CMK (cell line): ENCODE measurements around the gene GALNS.
"Not testable (repeated sequence)": the region's sequence is repeated elsewhere in the genome, so short reads cannot be mapped to it uniquely, and the experiment has no call there.

Source experiments
- DNase-seq: peaks from one replicate; pipeline ENCODE4 v3.0.0-alpha.2; 2010; ENCODE audit warnings: low read depth

Gene GALNS, protein sequence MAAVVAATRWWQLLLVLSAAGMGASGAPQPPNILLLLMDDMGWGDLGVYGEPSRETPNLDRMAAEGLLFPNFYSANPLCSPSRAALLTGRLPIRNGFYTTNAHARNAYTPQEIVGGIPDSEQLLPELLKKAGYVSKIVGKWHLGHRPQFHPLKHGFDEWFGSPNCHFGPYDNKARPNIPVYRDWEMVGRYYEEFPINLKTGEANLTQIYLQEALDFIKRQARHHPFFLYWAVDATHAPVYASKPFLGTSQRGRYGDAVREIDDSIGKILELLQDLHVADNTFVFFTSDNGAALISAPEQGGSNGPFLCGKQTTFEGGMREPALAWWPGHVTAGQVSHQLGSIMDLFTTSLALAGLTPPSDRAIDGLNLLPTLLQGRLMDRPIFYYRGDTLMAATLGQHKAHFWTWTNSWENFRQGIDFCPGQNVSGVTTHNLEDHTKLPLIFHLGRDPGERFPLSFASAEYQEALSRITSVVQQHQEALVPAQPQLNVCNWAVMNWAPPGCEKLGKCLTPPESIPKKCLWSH

DNA sequence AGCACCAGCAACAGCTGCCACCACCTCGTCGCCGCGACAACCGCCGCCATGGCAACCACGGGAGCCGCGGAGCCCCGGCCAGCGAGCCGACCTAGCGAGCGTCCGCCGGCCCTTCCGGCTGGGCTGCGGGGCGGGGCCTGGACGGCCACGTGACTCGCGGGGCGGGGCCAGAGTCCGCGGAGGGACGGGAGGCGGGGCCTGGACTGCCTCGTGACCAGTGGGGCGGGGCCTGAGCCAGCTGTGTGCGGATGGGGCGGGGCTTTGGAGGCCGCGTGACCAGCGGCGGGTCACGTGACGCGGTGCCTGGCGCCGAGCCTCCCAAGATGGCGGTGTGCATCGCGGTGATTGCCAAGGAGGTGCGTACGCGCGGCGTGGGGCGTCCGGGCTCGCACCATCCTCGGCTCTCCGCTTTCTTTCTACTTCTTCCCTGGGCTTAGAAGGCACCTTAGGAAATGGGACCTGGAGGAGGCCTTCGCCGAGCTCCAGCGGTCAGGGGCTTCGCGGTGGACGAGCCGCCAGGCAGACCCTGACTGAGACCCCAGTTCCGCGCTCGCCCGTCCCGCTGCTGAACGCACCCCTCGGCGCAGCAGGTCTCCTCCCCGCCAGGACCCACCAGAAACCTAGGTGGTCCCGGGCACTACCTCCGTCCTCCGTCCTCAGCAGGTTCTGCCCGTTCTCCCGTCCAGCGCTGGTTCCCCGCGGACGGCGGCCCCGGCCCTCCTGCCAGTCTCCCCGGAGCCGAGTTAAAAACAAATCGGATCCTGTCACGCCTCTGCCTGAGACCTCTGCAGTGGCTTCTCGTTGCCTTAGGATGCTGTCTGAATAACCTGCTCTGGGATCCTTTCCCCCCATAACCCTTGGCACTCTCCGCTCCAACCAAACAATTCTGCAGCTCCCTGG lies at the start of gene GALNS, which contains the start of gene TRAPPC2L:
GALNS (minus strand) TSS at position 120 of the 900 bp plus-strand sequence; CDS start at position 50, 70 bp downstream.
TRAPPC2L (plus strand) TSS at position 300 of the 900 bp plus-strand sequence; CDS start at position 324, 24 bp downstream.
- peak; percentile 85 for DNase-seq

DNA sequence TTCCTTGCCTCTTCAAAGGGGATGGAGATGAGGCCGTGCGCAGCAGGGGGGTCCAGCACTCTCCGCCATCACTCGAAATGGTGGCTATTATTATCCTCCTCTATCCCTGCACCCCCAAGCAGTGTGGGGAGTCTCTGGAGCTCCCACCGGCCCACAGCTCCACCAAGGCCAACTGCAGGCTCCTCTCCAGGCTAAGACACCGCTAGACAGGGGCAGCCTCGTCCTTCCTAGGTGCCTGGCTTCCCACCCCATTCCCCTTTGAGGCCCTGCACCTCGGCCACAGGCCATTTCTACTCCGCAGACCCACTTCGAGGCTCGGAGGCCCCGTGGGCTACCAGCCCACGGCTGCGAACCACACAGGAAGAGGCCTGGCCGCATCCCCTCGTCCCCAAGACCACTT lies 49.3 kb upstream of the GALNS start:
- no peak for DNase-seq

DNA sequence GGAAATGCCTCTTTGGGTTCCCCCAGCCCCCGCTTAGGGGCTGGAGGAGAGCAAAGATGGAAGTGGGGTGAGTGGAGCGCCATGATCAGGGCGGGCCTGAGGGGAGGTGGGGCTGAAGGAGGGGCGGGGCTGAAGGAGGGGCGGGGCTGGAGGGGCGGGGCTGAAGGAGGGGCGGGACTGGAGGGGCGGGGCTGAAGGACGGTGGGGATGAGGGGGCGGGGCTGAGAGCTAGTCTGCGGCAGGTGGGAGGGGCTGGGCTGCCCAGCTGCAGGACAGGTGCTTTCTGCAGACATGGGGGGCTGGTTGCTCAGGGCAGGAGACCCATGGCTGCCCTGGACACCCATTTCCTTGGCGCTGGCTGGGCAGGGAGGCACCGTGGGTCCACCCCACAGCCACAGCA lies 48.8 kb upstream of the GALNS start:
- DNase-seq: no peak

DNA sequence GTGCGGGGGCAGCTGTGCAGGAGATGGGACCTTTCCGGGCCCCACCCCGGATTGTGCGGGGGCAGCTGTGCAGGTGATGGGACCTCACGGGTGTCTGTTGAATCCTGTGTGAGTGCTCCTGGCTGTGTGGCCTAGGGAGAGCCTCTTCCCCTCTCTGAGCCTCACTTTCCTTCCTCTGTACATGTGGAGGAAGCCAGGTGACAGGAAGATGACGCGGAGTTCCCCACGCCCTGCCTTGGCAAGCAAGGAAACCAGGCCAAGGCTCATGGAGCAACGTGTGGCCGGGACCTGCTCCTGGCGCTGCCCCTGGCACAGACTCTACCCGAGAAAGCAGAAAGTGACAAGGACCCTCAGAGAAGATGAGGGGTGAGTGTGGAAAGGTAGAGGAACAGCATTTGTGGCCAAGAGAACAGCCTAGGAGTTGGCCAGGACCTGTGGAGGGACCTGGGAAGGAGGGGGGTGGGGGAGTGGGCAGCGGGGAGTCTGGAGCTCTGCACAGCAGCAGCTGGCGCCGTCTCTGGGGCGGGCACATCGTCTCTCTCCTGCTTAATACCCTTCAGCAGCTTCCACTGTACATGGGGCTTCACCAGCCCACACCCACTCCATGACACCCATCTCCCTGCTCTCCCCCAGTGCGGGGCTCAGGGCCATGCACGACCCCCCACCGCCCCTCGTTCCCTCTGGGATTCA lies 48.1 kb upstream of the GALNS start:
- DNase-seq: no peak

DNA sequence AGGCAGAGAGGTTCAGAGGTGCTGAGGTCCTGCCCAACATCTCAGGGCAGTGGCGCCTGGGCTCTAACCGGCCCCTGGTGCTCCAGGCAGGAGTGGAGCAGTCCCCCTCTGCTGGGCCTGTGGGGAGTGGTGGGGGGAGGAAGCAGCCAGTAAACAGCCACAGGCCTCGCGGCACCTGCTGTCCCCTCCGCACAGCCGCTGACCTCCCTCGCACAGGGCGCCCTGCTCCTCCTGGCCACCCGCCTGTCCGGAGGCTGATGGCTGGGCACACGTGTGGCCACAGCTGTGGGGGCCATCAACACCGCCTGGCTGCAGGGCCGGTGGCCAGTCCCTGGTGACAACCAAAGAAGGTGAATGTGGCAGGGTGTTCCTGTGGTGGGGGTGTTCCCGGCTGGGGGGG lies 46.5 kb upstream of the GALNS start:
- no peak for DNase-seq

DNA sequence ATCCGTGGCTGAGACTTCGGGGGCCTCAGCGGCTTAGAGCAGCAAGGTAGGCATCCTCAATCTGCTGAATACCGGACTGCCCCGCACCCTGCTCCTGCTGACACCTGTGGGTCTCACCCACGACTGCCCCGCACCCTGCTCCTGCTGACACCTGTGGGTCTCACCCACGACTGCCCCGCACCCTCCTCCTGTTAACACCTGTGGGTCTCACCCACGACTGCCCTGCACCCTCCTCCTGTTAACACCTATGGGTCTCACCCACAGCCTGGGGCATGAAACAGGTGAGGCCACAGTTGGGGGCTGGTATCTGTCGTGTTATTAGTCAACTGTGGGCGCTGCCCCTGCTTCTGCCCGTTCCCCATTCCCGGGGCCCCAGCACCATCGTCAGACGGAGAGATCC lies 46.0 kb upstream of the GALNS start:
- DNase-seq: no peak

DNA sequence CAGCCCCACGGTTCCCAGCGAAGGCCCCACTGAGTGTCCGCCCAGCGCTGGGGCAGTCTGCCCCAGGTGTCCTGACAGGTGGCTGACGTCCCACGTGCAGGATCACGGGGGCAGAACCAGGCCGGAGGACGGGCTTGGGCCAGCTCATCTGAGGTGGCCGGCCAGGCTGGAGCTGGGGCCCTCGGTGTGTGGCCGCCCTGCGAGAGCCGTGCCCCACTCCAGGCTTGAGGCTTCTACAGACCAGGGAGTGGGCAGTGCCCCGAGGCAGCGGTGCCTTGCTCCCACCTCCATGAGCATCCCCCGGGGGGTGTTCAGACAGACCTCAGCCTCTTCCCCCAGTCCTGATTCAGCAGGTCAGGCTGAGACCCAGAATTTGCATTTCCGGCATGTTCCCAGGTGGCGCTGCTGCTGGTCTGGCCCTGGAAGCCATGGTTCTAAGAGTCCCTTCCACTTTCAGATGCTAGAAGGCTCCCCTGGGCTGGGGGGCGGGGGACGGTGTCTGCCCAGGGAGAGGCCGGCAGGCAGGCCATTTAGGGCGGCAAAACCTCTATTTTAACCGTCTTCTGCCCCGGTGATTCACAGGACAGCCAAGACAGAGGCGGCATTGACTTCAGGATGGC lies 45.1 kb upstream of the GALNS start:
- DNase-seq: no peak

DNA sequence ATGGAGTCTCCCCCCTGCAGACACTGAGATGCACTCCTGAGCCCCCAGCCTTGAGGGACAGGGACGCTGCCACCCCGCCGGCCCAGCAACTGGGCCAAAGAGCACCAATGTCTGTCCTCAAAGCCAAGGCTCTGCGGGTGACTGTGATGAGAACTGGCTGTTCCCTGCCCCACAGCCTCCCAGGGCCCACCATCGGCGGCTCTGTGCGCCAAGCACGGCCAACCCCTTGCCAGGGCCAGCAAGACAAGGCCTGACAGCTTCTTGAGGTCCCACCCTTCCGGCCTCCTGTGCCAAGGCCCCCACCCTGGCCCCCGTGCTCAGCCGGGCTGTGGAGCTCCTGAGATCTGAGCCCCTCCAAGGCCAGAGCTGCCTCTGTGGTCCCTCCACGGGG lies 43.9 kb upstream of the GALNS start:
- no peak for DNase-seq

DNA sequence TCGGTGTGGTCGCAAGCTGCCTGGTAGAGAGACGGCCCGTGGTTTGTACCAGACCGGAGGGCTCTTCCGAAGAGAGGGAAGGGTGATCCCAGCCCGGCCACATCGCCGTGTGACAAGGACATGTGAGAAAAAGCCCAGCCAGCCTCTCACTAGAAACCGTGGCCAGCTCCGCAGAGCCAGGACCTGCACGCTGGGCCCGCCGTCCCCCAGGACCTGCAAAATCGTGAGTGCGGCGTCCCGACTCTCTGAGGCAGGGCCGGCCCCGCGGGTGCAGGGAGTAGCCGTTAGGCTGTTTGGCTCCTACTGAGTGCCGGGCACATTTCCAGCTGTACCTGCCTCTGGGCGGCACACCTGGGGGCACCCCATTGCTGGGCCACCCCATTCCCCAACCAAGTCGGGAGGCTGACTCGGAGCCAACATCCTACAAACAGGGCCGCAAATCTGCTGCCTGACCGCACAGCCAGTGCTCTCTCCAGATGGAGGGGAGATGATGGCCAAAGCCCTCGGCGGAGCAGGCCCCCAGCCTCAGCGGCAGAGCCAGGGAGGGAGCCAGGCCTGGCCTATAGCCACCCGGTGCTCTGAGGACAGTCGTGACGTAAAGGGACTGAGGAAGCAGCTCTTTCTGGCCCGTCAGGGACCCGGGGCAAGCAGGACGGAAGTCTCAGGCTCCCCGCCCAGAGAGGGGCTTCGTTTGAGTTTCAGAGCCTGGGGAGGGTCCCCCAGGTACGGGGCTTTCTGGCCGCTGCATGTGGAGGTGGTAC lies 43.3 kb upstream of the GALNS start:
- DNase-seq: no peak

DNA sequence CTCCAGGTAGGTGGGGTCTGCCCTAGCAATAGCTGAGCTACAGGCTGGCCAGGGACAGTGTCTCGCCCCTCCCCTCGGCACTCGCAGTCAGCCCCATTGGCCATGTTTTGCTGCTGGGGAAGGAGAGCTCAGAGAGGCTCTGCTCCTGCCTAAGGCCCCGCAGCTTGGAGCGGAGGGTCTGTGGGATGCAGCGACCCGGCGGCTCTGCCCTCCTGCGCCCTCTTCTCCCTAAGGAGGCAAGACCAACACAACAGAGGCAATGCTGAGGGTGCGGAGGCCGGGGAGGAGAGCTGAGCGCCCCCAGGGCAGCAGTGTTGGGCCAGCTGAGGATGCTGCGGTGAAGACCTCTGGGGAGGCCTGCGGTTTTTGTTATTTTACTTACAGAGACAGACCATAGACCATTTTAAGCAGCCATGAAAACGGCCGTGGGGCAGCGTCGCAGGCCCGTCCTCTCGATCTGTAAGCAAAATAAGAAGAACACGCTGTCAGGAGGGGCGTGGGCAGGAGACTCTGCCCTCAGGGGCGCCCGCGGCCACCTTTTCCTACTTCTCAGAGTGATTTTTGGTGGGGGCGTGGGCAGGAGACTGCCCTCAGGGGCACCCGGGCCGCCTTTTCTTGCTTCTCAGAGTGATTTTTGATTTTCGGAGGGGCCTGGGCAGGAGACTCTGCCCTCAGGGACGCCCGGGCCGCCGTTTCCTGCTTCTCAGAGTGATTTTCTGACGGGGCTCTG lies 41.1 kb upstream of the GALNS start:
- DNase-seq: no peak

DNA sequence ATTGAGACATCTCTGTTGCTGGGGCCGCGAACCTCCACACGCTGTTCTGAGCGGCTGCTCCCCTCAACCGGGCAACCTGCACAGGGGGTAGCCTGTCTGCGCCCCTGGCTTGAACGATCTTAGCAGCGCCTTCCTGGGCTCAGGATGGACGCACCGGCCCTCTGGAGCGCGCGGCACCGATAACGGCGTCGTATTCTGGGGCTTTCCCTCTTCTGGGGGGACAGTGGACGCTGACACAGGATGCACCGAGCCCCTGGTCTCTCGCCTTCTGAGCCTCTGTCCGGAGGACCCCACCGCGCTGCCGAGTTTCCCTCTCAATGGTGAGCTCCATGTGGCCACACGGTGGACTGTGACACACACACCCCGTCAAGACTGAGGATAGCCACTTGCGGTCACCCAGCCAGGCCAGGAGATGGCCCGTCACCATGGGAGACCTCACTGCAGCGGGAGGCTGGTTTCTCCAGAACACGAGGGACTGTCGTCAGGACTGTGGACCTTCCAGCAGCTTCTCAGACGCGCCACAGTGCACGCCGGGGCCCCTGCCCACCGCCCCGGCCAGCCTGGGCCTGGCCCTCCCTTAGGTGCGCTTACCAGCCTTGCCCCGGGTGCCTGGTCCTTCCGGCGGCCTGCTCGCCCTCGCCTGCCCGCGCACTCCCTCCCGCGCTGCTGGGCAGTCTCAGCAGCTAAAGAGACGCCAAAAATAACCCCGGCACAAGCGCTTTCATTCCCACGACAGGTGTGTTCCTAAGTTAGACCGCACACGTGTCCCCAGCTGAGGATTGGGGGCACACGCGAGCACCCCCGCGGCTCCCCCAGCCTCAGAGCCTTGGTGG lies 39.7 kb upstream of the GALNS start:
- DNase-seq: no peak

DNA sequence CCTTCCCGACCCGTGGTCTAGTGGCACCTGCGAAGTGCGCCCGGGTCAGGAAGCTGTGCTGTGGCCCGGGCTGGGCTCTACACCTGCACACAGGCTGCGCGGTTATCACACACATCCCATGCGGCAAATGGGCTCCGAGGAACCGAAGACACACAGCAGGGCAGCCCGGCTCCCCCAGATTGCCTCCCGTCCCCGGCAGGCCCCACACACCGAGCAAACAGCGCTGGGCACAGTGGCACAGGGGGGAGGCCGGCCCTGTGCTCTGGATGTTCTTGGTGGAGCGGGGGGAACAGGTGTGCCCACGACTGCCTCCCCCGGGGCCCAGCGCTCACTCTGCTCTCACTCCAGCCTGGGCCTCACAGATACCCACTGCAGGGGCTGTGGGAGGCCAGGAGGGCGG lies 38.6 kb upstream of the GALNS start:
- no peak for DNase-seq

DNA sequence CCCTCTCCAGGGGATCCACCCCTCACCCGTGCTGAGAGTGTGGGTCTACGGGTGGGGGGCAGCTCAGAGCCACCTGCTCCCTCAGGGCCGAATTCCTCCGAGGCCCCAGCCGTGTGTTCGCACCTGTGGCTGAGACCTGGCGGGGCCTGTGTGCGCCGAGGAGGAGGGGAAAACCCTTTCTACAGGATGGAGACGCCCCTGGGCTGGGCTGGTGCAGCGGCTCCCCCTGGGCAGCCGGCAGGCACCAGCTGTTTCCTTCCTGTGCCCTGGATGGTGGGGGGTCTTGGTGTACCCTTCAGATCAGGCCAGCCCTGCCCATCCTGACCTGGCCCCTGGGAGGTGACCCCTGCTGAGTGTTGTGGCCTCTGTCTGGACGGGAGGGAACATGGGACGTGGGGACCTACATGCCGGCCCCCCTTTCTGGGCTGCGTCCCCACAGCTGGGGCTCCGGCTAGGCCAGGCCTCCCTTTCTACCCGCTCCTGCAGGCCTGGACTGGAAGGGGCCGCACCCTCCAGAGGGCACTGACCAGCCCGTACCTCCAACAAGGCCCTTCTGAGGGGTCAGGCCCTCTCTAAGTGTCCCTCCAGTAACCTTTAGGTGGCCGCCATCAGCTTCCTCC lies 38.0 kb upstream of the GALNS start:
- no peak for DNase-seq

DNA sequence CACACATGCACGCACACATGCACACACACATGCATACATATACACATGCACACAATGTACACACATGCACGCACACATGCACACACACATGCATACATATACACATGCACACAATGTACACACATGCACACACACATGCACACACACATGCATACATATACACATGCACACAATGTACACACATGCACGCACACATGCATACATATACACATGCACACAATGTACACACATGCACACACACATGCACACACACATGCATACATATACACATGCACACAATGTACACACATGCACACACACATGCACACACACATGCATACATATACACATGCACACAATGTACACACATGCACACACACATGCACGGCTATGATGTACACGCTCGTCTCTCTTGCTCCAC lies 37.5 kb upstream of the GALNS start:
- DNase-seq: not testable (repeated sequence)

DNA sequence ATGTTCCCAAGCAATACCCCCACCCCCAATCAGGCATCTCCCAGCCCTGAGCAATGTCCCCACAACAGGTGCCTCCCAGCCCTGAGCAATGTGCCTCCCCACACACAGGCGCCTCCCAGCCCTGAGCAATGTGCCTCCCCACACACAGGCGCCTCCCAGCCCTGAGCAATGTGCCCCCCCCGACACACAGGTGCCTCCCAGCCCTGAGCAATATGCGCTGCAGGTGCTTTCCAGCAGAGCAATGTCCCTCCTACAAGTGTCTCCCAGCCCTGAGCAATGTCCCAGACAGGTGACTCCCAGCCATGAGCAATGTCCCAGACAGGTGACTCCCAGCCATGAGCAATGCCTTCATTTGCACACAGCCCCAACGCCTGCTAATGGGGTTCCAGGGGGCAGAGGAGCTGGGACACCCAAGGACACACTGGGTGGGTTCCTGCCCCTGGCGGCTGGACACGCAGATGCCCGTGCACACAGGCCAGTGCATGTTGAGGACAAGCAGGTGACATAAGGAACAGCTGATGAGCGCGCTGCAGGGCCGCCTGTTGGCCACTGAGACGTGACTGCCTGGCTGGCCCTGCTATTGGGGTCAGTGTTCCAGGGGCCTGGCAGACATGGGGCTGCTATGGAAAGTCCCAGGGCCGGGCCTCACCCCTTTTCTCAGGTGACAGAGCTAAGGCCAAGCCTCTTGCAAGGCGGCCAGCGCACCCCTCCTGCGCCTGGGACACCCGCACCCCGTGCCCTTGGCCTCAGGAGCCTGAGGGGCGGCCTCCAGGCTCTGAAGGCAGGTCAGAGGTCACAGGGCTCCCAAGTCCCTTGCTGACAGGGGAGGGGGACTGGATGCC lies 36.6 kb upstream of the GALNS start:
- DNase-seq: no peak

DNA sequence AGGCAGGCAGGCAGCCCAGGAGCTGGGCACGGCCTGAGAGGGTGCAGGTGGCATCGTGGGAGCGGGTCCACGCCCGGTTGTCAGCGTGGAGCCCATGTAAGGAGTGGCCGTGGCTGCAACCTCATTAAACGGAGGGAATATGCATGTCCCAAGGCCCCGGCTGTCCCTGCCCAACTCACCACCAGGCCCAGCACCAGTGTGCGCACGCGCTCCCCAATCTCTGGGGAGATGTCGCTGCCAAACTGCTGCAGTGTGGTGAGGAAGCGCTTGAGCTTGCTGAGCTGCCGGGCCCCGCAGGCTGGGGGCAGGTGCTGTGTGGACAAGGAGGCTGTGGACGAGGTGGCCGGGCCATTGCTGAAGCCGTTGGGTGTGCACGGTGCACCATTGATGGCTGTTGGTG lies 35.3 kb upstream of the GALNS start:
- DNase-seq: no peak

DNA sequence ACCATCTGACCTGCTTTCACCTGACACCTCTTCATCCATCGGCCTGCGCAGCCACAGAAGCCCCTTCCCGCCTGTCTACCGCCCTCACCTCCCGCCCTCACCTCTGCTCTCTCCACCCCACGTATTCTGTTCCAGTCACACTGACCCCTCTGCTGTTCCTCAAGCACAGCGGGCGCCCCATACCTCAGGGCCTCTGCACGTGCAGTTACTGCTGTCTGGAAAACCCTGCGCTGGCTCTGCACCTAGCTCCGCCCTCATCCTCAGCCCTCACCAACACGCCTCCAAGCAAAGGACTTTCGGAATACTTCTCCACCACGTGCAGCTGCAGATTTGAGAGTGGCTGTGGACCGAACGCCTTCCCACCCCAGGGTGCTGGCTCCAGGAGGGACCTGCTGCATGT lies 34.3 kb upstream of the GALNS start:
- DNase-seq: no peak
